GM12875 (cell line): ENCODE data around the gene LRP1B.

Experiments
- H3K4me3 ChIP-seq: one replicate; pipeline ENCODE4 v1.5.1; 2011; ENCODE audit warnings: low read depth, low read length, control low read depth
- CTCF ChIP-seq: IDR thresholded peaks from 2 replicates; pipeline ENCODE4 v1.5.1; 2011; ENCODE audit warnings: low read depth, mild to moderate bottlenecking, control low read depth, inconsistent platforms, low read length, moderate library complexity, borderline replicate concordance; ENCODE audit not compliant: insufficient read depth

The LRP1B gene

GRCh38 chr2:141498561-141498960, 632.3 kb downstream of the LRP1B start:
- no peak overlapping the region for H3K4me3 ChIP-seq
- TF ChIP-seq CTCF = no peak

DNA sequence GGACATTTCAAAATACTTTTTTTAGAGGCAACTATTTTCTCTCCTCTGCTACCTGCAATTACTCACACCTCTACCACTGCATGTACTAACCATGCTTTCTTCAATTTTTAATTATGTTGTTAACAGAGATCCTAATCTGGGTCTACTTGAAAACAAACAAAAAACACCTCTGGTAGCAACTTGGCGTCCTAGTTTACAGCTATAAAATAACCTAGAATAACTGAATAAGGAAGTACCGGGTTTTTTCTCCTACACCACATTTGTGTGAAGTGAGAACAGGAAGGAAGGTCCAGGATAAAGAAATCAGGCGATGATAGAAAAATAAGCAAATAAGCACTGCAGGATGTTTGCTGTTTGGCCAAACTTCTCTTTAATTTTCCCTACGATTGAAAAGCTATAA, 633.5 kb downstream of the LRP1B start:
- no peak for TF ChIP-seq CTCF
- no peak overlapping the region for H3K4me3 ChIP-seq

GRCh38 chr2:141496810-141497209, 634.0 kb downstream of the LRP1B start:
- no peak overlapping the region for H3K4me3 ChIP-seq
- no peak for TF ChIP-seq CTCF

DNA sequence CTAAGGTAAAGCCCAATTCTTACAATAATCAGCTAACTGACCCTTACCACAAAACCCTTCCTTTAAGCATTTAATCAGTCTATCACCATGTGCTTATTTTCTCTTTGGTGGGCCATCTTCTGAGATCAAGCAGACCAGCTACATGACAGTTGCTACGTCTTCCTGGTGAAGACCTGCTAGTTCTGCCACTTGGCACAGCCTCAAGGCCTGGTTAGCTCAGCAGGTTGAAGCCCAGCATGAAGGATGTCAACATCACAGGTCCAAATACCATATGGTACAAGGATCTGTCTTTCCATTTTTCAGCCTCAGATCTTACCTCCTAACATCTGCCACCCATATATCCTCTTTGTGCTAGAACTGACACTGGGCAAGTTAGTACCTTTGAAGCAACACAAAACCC, 636.9 kb downstream of the LRP1B start:
- no peak overlapping the region for H3K4me3 ChIP-seq
- no peak for TF ChIP-seq CTCF

DNA sequence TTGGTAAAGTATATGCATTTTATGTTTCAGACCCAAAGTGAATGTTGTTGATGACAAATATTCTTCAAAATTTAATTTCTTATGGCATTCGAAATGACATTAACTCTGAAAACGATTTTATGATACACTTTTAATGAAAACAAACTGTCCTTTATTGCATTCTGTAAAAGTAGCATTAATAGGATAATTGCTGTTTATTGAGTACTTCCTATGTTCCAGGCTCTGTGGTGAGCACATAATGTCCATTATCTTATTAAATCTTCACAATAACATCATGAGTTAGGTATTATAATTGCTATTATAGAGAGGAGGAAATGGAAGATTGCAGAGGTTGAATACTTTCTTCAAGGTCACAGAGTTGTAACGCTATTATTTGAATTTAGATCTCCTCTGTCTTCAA, 638.0 kb downstream of the LRP1B start:
- H3K4me3 ChIP-seq = no peak overlapping the region
- TF ChIP-seq CTCF = no peak

GRCh38 chr2:141490886-141491285, 639.9 kb downstream of the LRP1B start:
- no peak for TF ChIP-seq CTCF
- no peak overlapping the region for H3K4me3 ChIP-seq

DNA sequence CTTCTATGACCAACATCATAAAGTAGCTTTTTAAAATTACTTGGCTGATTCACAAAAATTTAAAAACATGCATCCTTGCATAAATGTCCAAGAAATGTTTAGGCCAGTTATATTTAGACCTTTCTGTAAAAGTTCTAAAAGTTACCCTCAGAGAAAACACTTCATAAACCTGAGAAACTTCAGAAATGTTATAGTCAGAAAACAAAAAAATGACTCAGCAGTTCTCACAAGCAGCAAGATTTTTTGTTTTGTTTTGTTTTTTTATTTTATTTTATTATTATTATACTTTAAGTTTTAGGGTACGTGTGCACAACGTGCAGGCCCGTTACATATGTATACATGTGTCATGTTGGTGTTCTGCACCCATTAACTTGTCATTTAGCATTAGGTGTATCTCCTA, 648.1 kb downstream of the LRP1B start:
- no peak for TF ChIP-seq CTCF
- no peak overlapping the region for H3K4me3 ChIP-seq
